ENCODE results near the gene E4F1. TPM values are rescaled to one million over a fixed set of nuclear protein-coding genes. Genes with fewer than 3 reads are reported as not detected.
A peak's percentile ranks its signal among the peaks of the same experiment; 100 is the strongest.

E4F1 gene
- total and polyA plus RNA-seq, 2 of the 13 experiments (the other 11 are each of a cell fraction or from before 2014, with no cell fraction given) = 13.8 to 19.5 TPM

DNA sequence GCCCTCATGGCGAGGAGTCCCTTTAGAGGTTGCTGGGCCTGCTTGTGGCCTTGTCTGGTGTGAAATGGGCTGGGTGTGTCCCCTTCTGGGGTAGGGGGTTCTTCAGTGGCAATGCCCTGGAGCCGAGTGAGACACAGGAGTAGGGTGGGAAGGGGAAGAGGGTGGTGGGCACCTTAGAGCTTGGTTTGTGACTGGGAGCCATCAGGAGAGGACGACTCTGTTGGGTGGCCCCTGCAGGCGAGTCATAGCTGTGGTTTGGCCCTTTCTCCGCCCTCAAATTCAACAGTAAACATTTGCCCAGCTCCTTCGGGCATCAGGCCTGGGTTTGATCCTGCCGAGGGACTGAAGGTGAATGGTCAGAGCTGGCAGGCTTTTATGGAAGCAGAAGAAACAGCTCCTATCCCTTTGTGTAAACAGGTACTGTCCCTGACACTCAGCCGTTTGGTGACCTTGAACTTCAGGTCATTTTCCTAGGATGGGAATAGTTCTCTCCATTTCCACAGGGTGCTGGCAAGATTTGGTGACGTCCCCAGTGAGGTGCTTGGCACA, 2.9 kb downstream of the E4F1 start (continued):
- TF ChIP-seq ZNF326 (CRISPR knock-in tag; IDR thresholded peaks at IDR 0.05; ENCODE audit: borderline replicate concordance) = no peak
- TF ChIP-seq ZNF737 (CRISPR knock-in tag; IDR thresholded peaks at IDR 0.05; ENCODE audit: borderline replicate concordance) = no peak
- TF ChIP-seq ZNF317 (CRISPR knock-in tag; IDR thresholded peaks at IDR 0.05) = no peak
- TF ChIP-seq PBX3 (CRISPR knock-in tag; IDR thresholded peaks at IDR 0.05; ENCODE audit: borderline replicate concordance) = no peak
- TF ChIP-seq ZNF781 (CRISPR knock-in tag; IDR thresholded peaks at IDR 0.05; ENCODE audit: borderline replicate concordance, not compliant biosample characterization) = no peak
- no peak for TF ChIP-seq MEIS1 (CRISPR knock-in tag; IDR thresholded peaks at IDR 0.05; ENCODE audit: borderline replicate concordance)
- TF ChIP-seq CHD2 (IDR thresholded peaks at IDR 0.05; ENCODE audit: low read depth, low read length) = no peak
- no peak for TF ChIP-seq SYNCRIP (IDR thresholded peaks at IDR 0.05; ENCODE audit: insufficient read depth, low read depth, low read length)
- no peak for TF ChIP-seq ZC3H13 (CRISPR knock-in tag; IDR thresholded peaks at IDR 0.05)
- TF ChIP-seq ZNF766 (CRISPR knock-in tag; IDR thresholded peaks at IDR 0.05; ENCODE audit: borderline replicate concordance) = no peak
- TF ChIP-seq ZFYVE20 (CRISPR knock-in tag; IDR thresholded peaks at IDR 0.05; ENCODE audit: borderline replicate concordance, low read depth) = no peak
- TF ChIP-seq ZNF550 (CRISPR knock-in tag; IDR thresholded peaks at IDR 0.05; ENCODE audit: borderline replicate concordance) = no peak
- TF ChIP-seq MED8 (CRISPR knock-in tag; IDR thresholded peaks at IDR 0.05; ENCODE audit: insufficient replicate concordance) = no peak
- no peak for TF ChIP-seq MYNN (CRISPR knock-in tag; IDR thresholded peaks at IDR 0.05; ENCODE audit: low read depth)
- peak; percentile 87 for TF ChIP-seq AKAP8 (CRISPR knock-in tag; IDR thresholded peaks at IDR 0.05)
- TF ChIP-seq ELF4 (CRISPR knock-in tag; IDR thresholded peaks at IDR 0.05; ENCODE audit: borderline replicate concordance) = no peak
- no peak for TF ChIP-seq ZNF350 (CRISPR knock-in tag; IDR thresholded peaks at IDR 0.05; ENCODE audit: borderline replicate concordance, low read depth)
- no peak for TF ChIP-seq IRF9 (CRISPR knock-in tag; IDR thresholded peaks at IDR 0.05; ENCODE audit: borderline replicate concordance)
- TF ChIP-seq ZNF687 (CRISPR knock-in tag; IDR thresholded peaks at IDR 0.05) = peak; percentile 32
- TF ChIP-seq ZBTB20 (CRISPR knock-in tag; IDR thresholded peaks at IDR 0.05; ENCODE audit: borderline replicate concordance, low read depth) = no peak
- TF ChIP-seq, protein P1, sequence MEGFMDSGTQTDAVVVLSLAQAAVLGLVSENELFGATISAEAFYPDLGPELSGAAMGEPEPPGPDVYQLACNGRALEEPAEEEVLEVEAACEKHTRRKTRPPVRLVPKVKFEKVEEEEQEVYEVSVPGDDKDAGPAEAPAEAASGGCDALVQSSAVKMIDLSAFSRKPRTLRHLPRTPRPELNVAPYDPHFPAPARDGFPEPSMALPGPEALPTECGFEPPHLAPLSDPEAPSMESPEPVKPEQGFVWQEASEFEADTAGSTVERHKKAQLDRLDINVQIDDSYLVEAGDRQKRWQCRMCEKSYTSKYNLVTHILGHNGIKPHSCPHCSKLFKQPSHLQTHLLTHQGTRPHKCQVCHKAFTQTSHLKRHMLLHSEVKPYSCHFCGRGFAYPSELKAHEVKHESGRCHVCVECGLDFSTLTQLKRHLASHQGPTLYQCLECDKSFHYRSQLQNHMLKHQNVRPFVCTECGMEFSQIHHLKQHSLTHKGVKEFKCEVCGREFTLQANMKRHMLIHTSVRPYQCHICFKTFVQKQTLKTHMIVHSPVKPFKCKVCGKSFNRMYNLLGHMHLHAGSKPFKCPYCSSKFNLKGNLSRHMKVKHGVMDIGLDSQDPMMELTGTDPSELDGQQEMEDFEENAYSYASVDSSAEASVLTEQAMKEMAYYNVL (CRISPR knock-in tag; IDR thresholded peaks at IDR 0.05; ENCODE audit: borderline replicate concordance) = no peak
